IPS-15b (cell line): ENCODE measurements around the gene SLCO2A1.

ENCODE experiments used
- H3K27me3 ChIP-seq: one replicate; pipeline ENCODE4 v1.6.1; 2013; ENCODE audit warnings: low read length; ENCODE audit not compliant: control insufficient read depth, insufficient read depth
- H3K36me3 ChIP-seq: one replicate; pipeline ENCODE4 v1.6.1; 2013; ENCODE audit warnings: low read length; ENCODE audit not compliant: control insufficient read depth, insufficient read depth
- H3K4me1 ChIP-seq: one replicate; pipeline ENCODE4 v1.6.1; 2013; ENCODE audit warnings: mild to moderate bottlenecking, low read length; ENCODE audit not compliant: control insufficient read depth, insufficient read depth
- H3K4me3 ChIP-seq: one replicate; pipeline ENCODE4 v1.5.1; 2013; ENCODE audit warnings: low read depth, low read length
- H3K9ac ChIP-seq: one replicate; pipeline ENCODE4 v1.6.1; 2013; ENCODE audit warnings: low read depth, mild to moderate bottlenecking, low read length
- H3K9me3 ChIP-seq: one replicate; pipeline ENCODE4 v1.6.1; 2013; ENCODE audit warnings: mild to moderate bottlenecking, low read length; ENCODE audit not compliant: control insufficient read depth, insufficient read depth

SLCO2A1 gene

GRCh38 chr3:134029734-134030378 is at the start of gene SLCO2A1:
Gene SLCO2A1, minus strand, starts transcription at chr3:134029925. Its CDS starts 123 bp downstream, at chr3:134029802.
- H3K4me1 ChIP-seq = peaks cover 9% of the 10 kb centered on the region
- no peaks in the 10 kb centered on the region for H3K36me3 ChIP-seq
- H3K9me3 ChIP-seq = no peaks in the 10 kb centered on the region
- H3K4me3 ChIP-seq = peak within 1 kb of the TSS; percentile 64
- H3K9ac ChIP-seq = peak within 1 kb of the TSS; percentile 37
- peaks cover 45% of the 10 kb centered on the region for H3K27me3 ChIP-seq

- Histone ChIP-seq H3K27me3 (no peaks in the 10 kb centered on the region), H3K9me3 (no peaks in the 10 kb centered on the region), H3K4me1 (no peaks in the 10 kb centered on the region), H3K9ac (no peak overlapping the region), H3K36me3 (no peaks in the 10 kb centered on the region), H3K4me3 (no peak overlapping the region)
Measured at GRCh38 chr3:134079111-134079547, 49.4 kb upstream of the SLCO2A1 start.

- no peaks in the 10 kb centered on the region for H3K27me3 ChIP-seq
- no peak overlapping the region for H3K4me3 ChIP-seq
- H3K36me3 ChIP-seq = no peaks in the 10 kb centered on the region
- H3K9ac ChIP-seq = no peak overlapping the region
- H3K4me1 ChIP-seq = no peaks in the 10 kb centered on the region
- H3K9me3 ChIP-seq = no peaks in the 10 kb centered on the region
Measured at GRCh38 chr3:134078169-134078831, 48.6 kb upstream of the SLCO2A1 start.

GRCh38 chr3:134077649-134078161 is 48.0 kb upstream of the SLCO2A1 start:
- no peaks in the 10 kb centered on the region for H3K4me1 ChIP-seq
- no peak overlapping the region for H3K4me3 ChIP-seq
- H3K36me3 ChIP-seq = no peaks in the 10 kb centered on the region
- no peak overlapping the region for H3K9ac ChIP-seq
- H3K9me3 ChIP-seq = no peaks in the 10 kb centered on the region
- H3K27me3 ChIP-seq = no peaks in the 10 kb centered on the region

- H3K9ac ChIP-seq = no peak overlapping the region
- H3K9me3 ChIP-seq = no peaks in the 10 kb centered on the region
- H3K4me3 ChIP-seq = no peak overlapping the region
- no peaks in the 10 kb centered on the region for H3K4me1 ChIP-seq
- no peaks in the 10 kb centered on the region for H3K27me3 ChIP-seq
- no peaks in the 10 kb centered on the region for H3K36me3 ChIP-seq
Measured at GRCh38 chr3:134076851-134077250, 47.1 kb upstream of the SLCO2A1 start.

GRCh38 chr3:134075846-134076245 is 46.1 kb upstream of the SLCO2A1 start:
- Histone ChIP-seq H3K4me1 (no peaks in the 10 kb centered on the region), H3K9ac (no peak overlapping the region), H3K9me3 (no peaks in the 10 kb centered on the region), H3K36me3 (no peaks in the 10 kb centered on the region), H3K4me3 (no peak overlapping the region), H3K27me3 (no peaks in the 10 kb centered on the region)

GRCh38 chr3:134075568-134075825 is 45.8 kb upstream of the SLCO2A1 start:
- Histone ChIP-seq H3K27me3 (no peaks in the 10 kb centered on the region), H3K9ac (no peak overlapping the region), H3K36me3 (no peaks in the 10 kb centered on the region), H3K4me1 (no peaks in the 10 kb centered on the region), H3K9me3 (no peaks in the 10 kb centered on the region), H3K4me3 (no peak overlapping the region)

- Histone ChIP-seq H3K36me3 (no peaks in the 10 kb centered on the region), H3K9ac (no peak overlapping the region), H3K9me3 (no peaks in the 10 kb centered on the region), H3K27me3 (no peaks in the 10 kb centered on the region), H3K4me1 (no peaks in the 10 kb centered on the region), H3K4me3 (no peak overlapping the region)
Measured at GRCh38 chr3:134074790-134075567, 45.3 kb upstream of the SLCO2A1 start.

- Histone ChIP-seq H3K27me3 (no peaks in the 10 kb centered on the region), H3K9ac (no peak overlapping the region), H3K4me1 (no peaks in the 10 kb centered on the region), H3K4me3 (no peak overlapping the region), H3K36me3 (no peaks in the 10 kb centered on the region), H3K9me3 (no peaks in the 10 kb centered on the region)
Measured at GRCh38 chr3:134074001-134074789, 44.5 kb upstream of the SLCO2A1 start.

GRCh38 chr3:134073583-134073945 is 43.8 kb upstream of the SLCO2A1 start:
- no peaks in the 10 kb centered on the region for H3K4me1 ChIP-seq
- no peak overlapping the region for H3K9ac ChIP-seq
- no peaks in the 10 kb centered on the region for H3K36me3 ChIP-seq
- H3K9me3 ChIP-seq = no peaks in the 10 kb centered on the region
- no peak overlapping the region for H3K4me3 ChIP-seq
- H3K27me3 ChIP-seq = no peaks in the 10 kb centered on the region

- no peaks in the 10 kb centered on the region for H3K27me3 ChIP-seq
- no peak overlapping the region for H3K9ac ChIP-seq
- H3K4me3 ChIP-seq = no peak overlapping the region
- H3K9me3 ChIP-seq = no peaks in the 10 kb centered on the region
- no peaks in the 10 kb centered on the region for H3K4me1 ChIP-seq
- H3K36me3 ChIP-seq = no peaks in the 10 kb centered on the region
Measured at GRCh38 chr3:134072881-134073582, 43.3 kb upstream of the SLCO2A1 start.
